GM13976 (cell line): Measurements from ENCODE around the gene EDN2.

ENCODE experiments used
- DNase-seq: peaks from one replicate; pipeline ENCODE4 v3.0.0; 2012; ENCODE audit warnings: low spot score
- CTCF ChIP-seq: IDR thresholded peaks from 2 replicates; pipeline ENCODE4 v1.5.1; 2012; ENCODE audit warnings: borderline replicate concordance, mild to moderate bottlenecking; ENCODE audit not compliant: insufficient read depth; ENCODE audit errors: extremely low read depth, missing control alignments, control extremely low read depth
- in situ Hi-C: fragments of 300-500 bp; cut with MboI; formaldehyde crosslinking; loops from one replicate; pipeline ENCODE4 v1.12.0; 2022; ENCODE audit warnings: low sequenced_read_pairs, mixed read lengths, inconsistent platforms; ENCODE audit not compliant: unreplicated experiment

Gene EDN2

GRCh38 chr1:41484402-41485241, at the start of gene EDN2:
Gene EDN2, minus strand, starts transcription at chr1:41484683. Its CDS starts 82 bp downstream, at chr1:41484601.
- peak; percentile 12 for TF ChIP-seq CTCF
- in situ Hi-C loops = no loop called here
- DNase-seq = no peak

DNA sequence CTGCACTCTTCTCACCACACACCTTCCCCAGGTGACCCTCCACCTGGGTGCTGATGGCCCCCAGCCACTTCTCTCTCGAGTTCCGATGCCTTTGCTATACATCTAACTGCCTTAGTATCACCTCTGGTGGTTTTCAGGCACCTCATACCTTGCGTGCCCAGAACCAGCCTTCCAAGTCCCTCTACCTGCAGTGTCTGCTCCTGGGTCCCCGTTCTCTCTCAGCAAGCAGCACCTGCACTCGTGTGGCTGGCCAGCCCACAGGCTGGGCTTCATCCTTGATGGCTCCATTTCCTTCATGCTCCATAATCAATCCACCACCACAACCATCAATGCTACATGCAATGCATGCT, 49.2 kb upstream of the EDN2 start:
- in situ Hi-C loops = no loop called here
- DNase-seq = no peak

GRCh38 chr1:41533016-41533730, 48.7 kb upstream of the EDN2 start:
- TF ChIP-seq CTCF = no peak
- in situ Hi-C loops = no loop called here

More for the DNA sequence above, 49.2 kb upstream of the EDN2 start:
- TF ChIP-seq CTCF = no peak

GRCh38 chr1:41532206-41532975, 47.9 kb upstream of the EDN2 start:
- no peak for TF ChIP-seq CTCF
- no peak for DNase-seq
- in situ Hi-C loops = no loop called here

More at GRCh38 chr1:41533016-41533730, 48.7 kb upstream of the EDN2 start:
- DNase-seq = no peak

GRCh38 chr1:41530411-41530810, 45.9 kb upstream of the EDN2 start:
- in situ Hi-C loops = no loop called here
- TF ChIP-seq CTCF = no peak

More at GRCh38 chr1:41530411-41530810, 45.9 kb upstream of the EDN2 start:
- DNase-seq = no peak
